Gastroesophageal sphincter (tissue), 4 donors: ENCODE results near the gene ANKRD13A. TPM values are rescaled to one million over a fixed set of nuclear protein-coding genes. Genes with fewer than 3 reads are reported as not detected.

ENCODE experiments used
- ATAC-seq: fragments of 150-250 bp; one replicate; pipeline ENCODE4 v1.9.1; 2016; ENCODE audit warnings: mild to moderate bottlenecking, moderate library complexity
- H3K27ac ChIP-seq, 4 donors: fragments of 200-600 bp; sonication (generic) in 3 of 4; 1 replicate in 3 of 4; 2 replicates in 1 of 4; pipeline ENCODE4 v1.5.1; 2016 to 2019
- H3K27me3 ChIP-seq: fragments of 200-600 bp; sonication (generic); one replicate; pipeline ENCODE4 v1.5.1; 2019
- H3K36me3 ChIP-seq, 2 donors: fragments of 200-600 bp; sonication (generic); one replicate each; pipeline ENCODE4 v1.5.1; 2019; ENCODE audit warnings: control low read depth in 1 of 2
- H3K4me1 ChIP-seq, 3 donors: fragments of 200-600 bp; sonication (generic); 1 replicate in 2 of 3; 2 replicates in 1 of 3; pipeline ENCODE4 v1.5.1; 2016 to 2019; ENCODE audit warnings: control low read depth in 2 of 3
- H3K4me3 ChIP-seq, 2 donors: fragments of 200-600 bp; sonication (generic); one replicate each; pipeline ENCODE4 v1.5.1; 2019; ENCODE audit warnings: mild to moderate bottlenecking in 1 of 2, moderate library complexity in 1 of 2
- H3K9me3 ChIP-seq, 3 donors: fragments of 200-600 bp; sonication (generic); one replicate each; pipeline ENCODE4 v1.5.1; 2017 to 2019; ENCODE audit warnings: control low read depth in 2 of 3
- CTCF ChIP-seq, 4 experiments: fragments of 200-600 bp in 2 of 4; fragments of 450-650 bp in 2 of 4; sonication (generic) in 1 of 4; IDR thresholded peaks; one replicate each; pipeline ENCODE4 v1.5.1; 2017 to 2019; ENCODE audit warnings: antibody characterized with exemption in 4 of 4, mild to moderate bottlenecking in 2 of 4, moderate library complexity in 2 of 4
- EP300 ChIP-seq: sonication (generic); formaldehyde crosslinking; IDR thresholded peaks from one replicate; pipeline ENCODE4 v1.6.1; 2017; ENCODE audit warnings: antibody characterized with exemption, mild to moderate bottlenecking
- POLR2A ChIP-seq, 2 donors: fragments of 450-650 bp; IDR thresholded peaks; one replicate each; pipeline ENCODE4 v1.6.1; 2017; ENCODE audit warnings: antibody characterized with exemption in 2 of 2, mild to moderate bottlenecking in 2 of 2, moderate library complexity in 1 of 2
- POLR2AphosphoS5 ChIP-seq: sonication (generic); formaldehyde crosslinking; IDR thresholded peaks from one replicate; pipeline ENCODE4 v1.6.1; 2017; ENCODE audit warnings: antibody characterized with exemption
- WGBS, 2 donors: methylation state at CpG; one replicate each; pipeline ENCODE4 v1.1.5; 2018; ENCODE audit warnings: low coverage in 1 of 2; 5-methylcytosine and 5-hydroxymethylcytosine counted together
- total RNA-seq, 4 donors: library from RNA; depleted of rRNA; stranded (reverse); fragments of >200 nt; gene quantifications; one replicate each; pipeline ENCODE4 v1.1.0, GENCODE V29; 2016

ANKRD13A gene
- total RNA-seq, 4 donors from 2014 or later, result 141 to 182 (median 153) TPM

GRCh38 chr12:110023059-110023980, 24.1 kb downstream of the ANKRD13A start:
- Histone ChIP-seq H3K36me3 (peaks cover 0 to 76% of the 10 kb centered on the region in 2 donors), H3K27ac (peak overlapping the region; percentile 16 to 71 (median 62))
- peak; percentile 31 for ATAC-seq

GRCh38 chr12:110024051-110024450, 24.8 kb downstream of the ANKRD13A start:
- H3K27me3 ChIP-seq, result no peaks in the 10 kb centered on the region
- H3K27ac ChIP-seq, result peak overlapping the region in 3 of 4 donors; percentile 54 to 71 (median 70)
- ATAC-seq, result no peak
- TF ChIP-seq POLR2A (IDR thresholded peaks at IDR 0.05) (no peak), POLR2AphosphoS5 (no peak), EP300 (no peak), CTCF (IDR thresholded peaks at IDR 0.05) (no peak)
- H3K4me3 ChIP-seq, result no peak overlapping the region
- peaks cover 2 to 34% (median 18%) of the 10 kb centered on the region in 3 donors for H3K4me1 ChIP-seq
- no peaks in the 10 kb centered on the region for H3K9me3 ChIP-seq
- WGBS, 2 donors, result 82 to 94% methylated on average over 2 of the region's 2 CpGs
- peaks cover 0 to 76% of the 10 kb centered on the region in 2 donors for H3K36me3 ChIP-seq

More at GRCh38 chr12:110023059-110023980, 24.1 kb downstream of the ANKRD13A start:
- Histone ChIP-seq H3K27me3 (no peaks in the 10 kb centered on the region), H3K9me3 (no peaks in the 10 kb centered on the region), H3K4me3 (no peak overlapping the region), H3K4me1 (peaks cover 2 to 34% (median 18%) of the 10 kb centered on the region in 3 donors)
- 49 to 81% methylated on average over 2 to 3 of the region's 5 CpGs for WGBS, 2 donors
- TF ChIP-seq CTCF (IDR thresholded peaks at IDR 0.05), result no peak
- no peak for TF ChIP-seq POLR2AphosphoS5
- no peak for TF ChIP-seq POLR2A (IDR thresholded peaks at IDR 0.05)
- no peak for TF ChIP-seq EP300

- peaks cover 0 to 79% of the 10 kb centered on the region in 2 donors for H3K36me3 ChIP-seq
- 78 to 88% methylated on average over 2 to 6 of the region's 6 CpGs for WGBS, 2 donors
- no peak for TF ChIP-seq POLR2A (IDR thresholded peaks at IDR 0.05)
- TF ChIP-seq EP300, result no peak
- TF ChIP-seq CTCF (IDR thresholded peaks at IDR 0.05), result no peak
- TF ChIP-seq POLR2AphosphoS5, result no peak
Observed at GRCh38 chr12:110028323-110028722, 29.1 kb downstream of the ANKRD13A start.

GRCh38 chr12:110029290-110029815, 30.1 kb downstream of the ANKRD13A start:
- H3K9me3 ChIP-seq, result no peaks in the 10 kb centered on the region
- no peak for ATAC-seq
- TF ChIP-seq POLR2AphosphoS5, result no peak
- no peak for TF ChIP-seq CTCF (IDR thresholded peaks at IDR 0.05)
- no peak for TF ChIP-seq EP300
- TF ChIP-seq POLR2A (IDR thresholded peaks at IDR 0.05), result no peak
- WGBS, 2 donors, result no CpG with 5 or more reads among the region's 2 CpGs
- no peak overlapping the region for H3K27ac ChIP-seq
- H3K4me1 ChIP-seq, result peaks cover 0 to 10% (median 4%) of the 10 kb centered on the region in 3 donors
- H3K27me3 ChIP-seq, result no peaks in the 10 kb centered on the region
- peaks cover 0 to 90% of the 10 kb centered on the region in 2 donors for H3K36me3 ChIP-seq
- no peak overlapping the region for H3K4me3 ChIP-seq

More at GRCh38 chr12:110028323-110028722, 29.1 kb downstream of the ANKRD13A start:
- no peak for ATAC-seq
- Histone ChIP-seq H3K4me3 (no peak overlapping the region), H3K27me3 (no peaks in the 10 kb centered on the region), H3K27ac (no peak overlapping the region), H3K4me1 (peaks cover 2 to 20% (median 15%) of the 10 kb centered on the region in 3 donors), H3K9me3 (no peaks in the 10 kb centered on the region)
